CD8-positive, alpha-beta memory T cell (primary cell): Measurements from ENCODE around the gene LINC00305. TPM values are rescaled to one million over a fixed set of nuclear protein-coding genes. Genes with fewer than 3 reads are reported as not detected.

ENCODE experiments used
- CTCF ChIA-PET: fragments of 350-600 bp; sonication (Branson Sonifier 250); formaldehyde crosslinking; loops from one replicate; lab custom pipeline; 2021; ENCODE audit warnings: antibody characterized with exemption; lab: Charles Lee
- POLR2A ChIA-PET: fragments of 350-600 bp; sonication (Branson Sonifier 250); formaldehyde crosslinking; loops from one replicate; lab custom pipeline; 2021; ENCODE audit warnings: antibody characterized with exemption; lab: Charles Lee
- DNase-seq, 5 donors: peaks; one replicate each; pipeline versions ENCODE4 v3.0.0 to v3.0.0-alpha.2; 2020 to 2022; ENCODE audit warnings: mixed read lengths in 1 of 5
- H3K27ac ChIP-seq: one replicate; pipeline ENCODE4 v1.7.0; 2013; ENCODE audit warnings: low read depth, mild to moderate bottlenecking, low read length, moderate library complexity
- H3K27me3 ChIP-seq: 2 replicates; pipeline ENCODE4 v1.7.0; 2013; ENCODE audit warnings: low read length, mild to moderate bottlenecking; ENCODE audit not compliant: insufficient read depth, poor library complexity, severe bottlenecking
- H3K36me3 ChIP-seq: 2 replicates; pipeline ENCODE4 v1.7.0; 2013; ENCODE audit warnings: mild to moderate bottlenecking, low read length, moderate library complexity; ENCODE audit not compliant: insufficient read depth
- H3K4me1 ChIP-seq: 2 replicates; pipeline ENCODE4 v1.7.0; 2013; ENCODE audit warnings: mild to moderate bottlenecking, low read length, moderate library complexity; ENCODE audit not compliant: insufficient read depth
- H3K4me3 ChIP-seq: 2 replicates; pipeline ENCODE4 v1.7.0; 2013; ENCODE audit warnings: mild to moderate bottlenecking, low read length
- H3K9me3 ChIP-seq: 2 replicates; pipeline ENCODE4 v1.7.0; 2013; ENCODE audit warnings: mild to moderate bottlenecking, low read length
- H3K27ac Mint-ChIP-seq, 8 donors: one replicate each; pipeline ENCODE4 v1.8.0; 2020 to 2021; ENCODE audit warnings: mixed read lengths in 8 of 8, mild to moderate bottlenecking in 6 of 8, inconsistent platforms in 3 of 8, moderate library complexity in 3 of 8
- H3K27me3 Mint-ChIP-seq, 2 donors: one replicate each; pipeline ENCODE4 v1.8.0; 2020 to 2021; ENCODE audit warnings: mixed read lengths in 2 of 2, mild to moderate bottlenecking in 1 of 2, moderate library complexity in 1 of 2
- H3K36me3 Mint-ChIP-seq, 3 donors: one replicate each; pipeline ENCODE4 v1.8.0; 2020 to 2021; ENCODE audit warnings: mixed read lengths in 3 of 3, inconsistent platforms in 1 of 3, mild to moderate bottlenecking in 1 of 3
- H3K4me1 Mint-ChIP-seq, 3 donors: one replicate each; pipeline ENCODE4 v1.8.0; 2020 to 2021; ENCODE audit warnings: mixed read lengths in 3 of 3, inconsistent platforms in 1 of 3, mild to moderate bottlenecking in 1 of 3
- H3K4me3 Mint-ChIP-seq, 7 donors: one replicate each; pipeline ENCODE4 v1.8.0; 2020 to 2021; ENCODE audit warnings: mixed read lengths in 7 of 7, mild to moderate bottlenecking in 6 of 7, moderate library complexity in 4 of 7, inconsistent platforms in 2 of 7
- H3K9me3 Mint-ChIP-seq, 5 donors: one replicate each; pipeline ENCODE4 v1.8.0; 2020 to 2022; ENCODE audit warnings: mixed read lengths in 5 of 5, mild to moderate bottlenecking in 3 of 5, moderate library complexity in 2 of 5, inconsistent platforms in 1 of 5
- polyA plus RNA-seq: library from polyadenylated mRNA; unstranded; fragments of 300-500 nt; fragmentation: Illumina TruSeq; gene quantifications from one replicate; pipeline ENCODE4 v1.2.3, GENCODE V29; 2021
- total RNA-seq, 2 experiments: library from RNA; stranded (reverse); gene quantifications; one replicate each; pipeline ENCODE4 v1.2.3, GENCODE V29; 2021

LINC00305 gene
- total and polyA plus RNA-seq, 3 experiments from 2014 or later = not detected

- no peak overlapping the region for H3K27ac Mint-ChIP-seq
- Histone ChIP-seq H3K4me3 (no peak overlapping the region), H3K4me1 (no peaks in the 10 kb centered on the region), H3K27me3 (no peaks in the 10 kb centered on the region), H3K9me3 (no peaks in the 10 kb centered on the region), H3K27ac (no peak overlapping the region), H3K36me3 (no peaks in the 10 kb centered on the region)
- POLR2A ChIA-PET = no interaction called here
- H3K4me1 Mint-ChIP-seq = no peaks in the 10 kb centered on the region
- no peak for DNase-seq
- H3K27me3 Mint-ChIP-seq = no peaks in the 10 kb centered on the region
- no peak overlapping the region for H3K4me3 Mint-ChIP-seq
- H3K9me3 Mint-ChIP-seq = peaks cover 0 to 2% (median 0%) of the 10 kb centered on the region in 5 donors
- CTCF ChIA-PET = no interaction called here
- no peaks in the 10 kb centered on the region for H3K36me3 Mint-ChIP-seq
Observed at GRCh38 chr18:64044616-64045015, 104.3 kb downstream of the LINC00305 start.

GRCh38 chr18:64042728-64043358 lies 106.0 kb downstream of the LINC00305 start:
- no peak overlapping the region for H3K27ac ChIP-seq
- Mint-ChIP-seq H3K4me3 (no peak overlapping the region), H3K36me3 (no peaks in the 10 kb centered on the region), H3K4me1 (no peaks in the 10 kb centered on the region), H3K9me3 (peaks cover 0 to 2% (median 0%) of the 10 kb centered on the region in 5 donors), H3K27me3 (peaks cover 0 to 1% of the 10 kb centered on the region in 2 donors), H3K27ac (no peak overlapping the region)
- no peaks in the 10 kb centered on the region for H3K9me3 ChIP-seq
- POLR2A ChIA-PET = no interaction called here
- H3K27me3 ChIP-seq = no peaks in the 10 kb centered on the region
- no peak for DNase-seq
- CTCF ChIA-PET = interaction anchor here (1.6 kb wide), 1 partner anchor 48 kb away, joined by 4 read pairs; no protein-coding TSS in a partner anchor
- H3K4me1 ChIP-seq = no peaks in the 10 kb centered on the region
- no peak overlapping the region for H3K4me3 ChIP-seq
- no peaks in the 10 kb centered on the region for H3K36me3 ChIP-seq

DNA sequence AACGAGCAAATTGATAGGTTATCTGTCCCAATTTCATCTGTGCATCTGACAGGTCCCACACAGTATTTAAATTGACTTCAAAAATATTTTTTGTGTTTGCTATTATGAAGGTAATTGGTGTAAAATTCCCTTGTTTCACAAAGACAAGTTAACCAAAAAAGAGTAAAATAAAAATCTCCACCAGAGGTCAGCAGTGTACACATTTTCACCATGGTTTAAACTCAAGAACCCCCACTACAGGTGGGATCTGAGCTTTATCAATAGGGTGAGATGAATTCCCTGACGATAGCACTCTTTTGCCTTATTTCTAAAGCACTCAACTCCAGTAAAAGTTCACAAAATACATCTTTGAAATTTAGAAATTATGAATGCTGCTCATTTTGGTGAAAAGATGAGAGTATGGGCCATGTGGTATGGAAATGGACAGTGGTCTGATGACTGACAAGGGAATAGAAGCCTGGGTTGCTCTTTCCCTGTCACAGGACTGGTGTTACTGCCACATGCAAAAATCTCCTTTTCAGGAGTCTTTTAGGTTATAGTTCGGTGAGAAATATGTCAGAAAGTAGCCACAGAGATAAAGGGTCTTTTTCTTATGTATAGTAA lies 111.0 kb downstream of the LINC00305 start:
- ChIA-PET POLR2A (no interaction called here), CTCF (no interaction called here)
- no peaks in the 10 kb centered on the region for H3K9me3 ChIP-seq
- H3K27me3 ChIP-seq = no peaks in the 10 kb centered on the region
- no peaks in the 10 kb centered on the region for H3K36me3 ChIP-seq
- Mint-ChIP-seq H3K36me3 (no peaks in the 10 kb centered on the region), H3K27ac (no peak overlapping the region), H3K27me3 (peaks cover 1 to 5% of the 10 kb centered on the region in 2 donors), H3K9me3 (peaks cover 0 to 2% (median 0%) of the 10 kb centered on the region in 5 donors), H3K4me3 (no peak overlapping the region), H3K4me1 (no peaks in the 10 kb centered on the region)
- H3K4me1 ChIP-seq = no peaks in the 10 kb centered on the region
- peak in 1 of 5 donors; percentile 10 for DNase-seq
- H3K27ac ChIP-seq = no peak overlapping the region
- no peak overlapping the region for H3K4me3 ChIP-seq

DNA sequence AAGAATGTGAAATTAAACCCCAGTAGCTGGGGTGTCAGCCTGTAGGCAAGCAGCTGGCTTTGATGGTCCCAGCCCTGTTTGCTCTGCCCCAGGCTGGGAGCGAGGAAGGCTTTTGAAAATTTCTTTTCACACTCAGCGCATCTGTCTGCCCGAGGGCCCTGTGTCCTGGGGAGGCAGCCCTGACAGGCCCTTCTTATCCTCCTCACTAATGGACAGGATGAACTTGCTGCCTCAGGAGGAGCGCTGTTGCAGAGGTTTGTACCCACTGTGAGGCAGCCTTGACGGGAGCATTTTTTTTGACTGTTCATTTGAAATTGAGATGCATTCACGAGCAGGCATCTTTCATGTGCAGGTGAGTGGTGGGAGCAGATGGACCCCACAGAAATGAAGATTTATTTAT lies 116.6 kb downstream of the LINC00305 start:
- H3K9me3 ChIP-seq = no peaks in the 10 kb centered on the region
- H3K4me1 ChIP-seq = no peaks in the 10 kb centered on the region
- ChIA-PET CTCF (no interaction called here), POLR2A (no interaction called here)
- no peak overlapping the region for H3K4me3 Mint-ChIP-seq
- peaks cover 10 to 28% of the 10 kb centered on the region in 2 donors for H3K27me3 Mint-ChIP-seq
- H3K36me3 Mint-ChIP-seq = no peaks in the 10 kb centered on the region
- no peaks in the 10 kb centered on the region for H3K9me3 Mint-ChIP-seq
- H3K4me1 Mint-ChIP-seq = no peaks in the 10 kb centered on the region
- H3K27ac Mint-ChIP-seq = no peak overlapping the region
- DNase-seq = no peak
- no peak overlapping the region for H3K4me3 ChIP-seq
- H3K36me3 ChIP-seq = no peaks in the 10 kb centered on the region
- no peaks in the 10 kb centered on the region for H3K27me3 ChIP-seq
- no peak overlapping the region for H3K27ac ChIP-seq

GRCh38 chr18:64031411-64031810 lies 117.5 kb downstream of the LINC00305 start:
- Histone ChIP-seq H3K36me3 (no peaks in the 10 kb centered on the region), H3K9me3 (no peaks in the 10 kb centered on the region), H3K4me3 (no peak overlapping the region), H3K4me1 (no peaks in the 10 kb centered on the region), H3K27me3 (no peaks in the 10 kb centered on the region), H3K27ac (no peak overlapping the region)
- POLR2A ChIA-PET = no interaction called here
- CTCF ChIA-PET = no interaction called here
- Mint-ChIP-seq H3K27ac (no peak overlapping the region), H3K36me3 (no peaks in the 10 kb centered on the region), H3K9me3 (no peaks in the 10 kb centered on the region), H3K27me3 (peaks cover 13 to 31% of the 10 kb centered on the region in 2 donors), H3K4me3 (no peak overlapping the region), H3K4me1 (no peaks in the 10 kb centered on the region)
- DNase-seq = no peak

Other genes starting within 250 kb of the LINC00305 start
- gene SERPINB10, start 241.1 kb downstream of the LINC00305 start, total RNA-seq = not detected
- gene SERPINB10, start 241.1 kb downstream of the LINC00305 start, polyA plus RNA-seq = not detected
- 10 to 100 TPM in 1 of 2 experiments, 1 to 10 TPM in 1; 9.8 to 11.4 TPM for gene HMSD, start 199.8 kb downstream of the LINC00305 start, total RNA-seq
- not detected for gene HMSD, start 199.8 kb downstream of the LINC00305 start, polyA plus RNA-seq
- 10 to 100 TPM; 16.8 to 17.9 TPM for gene SERPINB8, start 179.0 kb downstream of the LINC00305 start, total RNA-seq
- gene SERPINB8, start 179.0 kb downstream of the LINC00305 start, polyA plus RNA-seq = 14.9 TPM